ENCODE results near the gene RBM18. TPM values are rescaled to one million over a fixed set of nuclear protein-coding genes. Genes with fewer than 3 reads are reported as not detected.
A peak's percentile ranks its signal among the peaks of the same experiment; 100 is the strongest.

Gene RBM18
- total RNA-seq, 1 experiment from 2014 or later = 12.3 TPM

GRCh38 chr9:122213589-122214413 is 50.8 kb downstream of the RBM18 start:
- in situ Hi-C loops (cut with HindIII; ENCODE audit: low pct_unique_long_range_greater_than_20kb, low sequenced_read_pairs) = no loop called here
- peak; percentile 90 for DNase-seq (ENCODE audit: low read depth)

- DNase-seq (ENCODE audit: low read depth) = no peak
- in situ Hi-C loops (cut with HindIII; ENCODE audit: low pct_unique_long_range_greater_than_20kb, low sequenced_read_pairs) = no loop called here
Measured at GRCh38 chr9:122213102-122213588, 51.5 kb downstream of the RBM18 start.

GRCh38 chr9:122212473-122213004 is 52.1 kb downstream of the RBM18 start:
- no peak for DNase-seq (ENCODE audit: low read depth)
- in situ Hi-C loops (cut with HindIII; ENCODE audit: low pct_unique_long_range_greater_than_20kb, low sequenced_read_pairs) = no loop called here

- DNase-seq (ENCODE audit: low read depth) = no peak
- in situ Hi-C loops (cut with HindIII; ENCODE audit: low pct_unique_long_range_greater_than_20kb, low sequenced_read_pairs) = no loop called here
Measured at GRCh38 chr9:122209451-122209850, 55.2 kb downstream of the RBM18 start.

- in situ Hi-C loops (cut with HindIII; ENCODE audit: low pct_unique_long_range_greater_than_20kb, low sequenced_read_pairs) = no loop called here
- DNase-seq (ENCODE audit: low read depth) = no peak
Measured at GRCh38 chr9:122207096-122207495, 57.5 kb downstream of the RBM18 start.

GRCh38 chr9:122206118-122207046 is 58.3 kb downstream of the RBM18 start:
- in situ Hi-C loops (cut with HindIII; ENCODE audit: low pct_unique_long_range_greater_than_20kb, low sequenced_read_pairs) = no loop called here
- DNase-seq (ENCODE audit: low read depth) = peak; percentile 20

GRCh38 chr9:122205176-122205575 is 59.5 kb downstream of the RBM18 start:
- in situ Hi-C loops (cut with HindIII; ENCODE audit: low pct_unique_long_range_greater_than_20kb, low sequenced_read_pairs) = no loop called here
- DNase-seq (ENCODE audit: low read depth) = no peak

- in situ Hi-C loops (cut with HindIII; ENCODE audit: low pct_unique_long_range_greater_than_20kb, low sequenced_read_pairs) = no loop called here
- no peak for DNase-seq (ENCODE audit: low read depth)
Measured at GRCh38 chr9:122204491-122204890, 60.1 kb downstream of the RBM18 start.

GRCh38 chr9:122204055-122204454 is 60.6 kb downstream of the RBM18 start:
- no peak for DNase-seq (ENCODE audit: low read depth)
- in situ Hi-C loops (cut with HindIII; ENCODE audit: low pct_unique_long_range_greater_than_20kb, low sequenced_read_pairs) = no loop called here

GRCh38 chr9:122202111-122202510 is 62.5 kb downstream of the RBM18 start:
- in situ Hi-C loops (cut with HindIII; ENCODE audit: low pct_unique_long_range_greater_than_20kb, low sequenced_read_pairs) = no loop called here
- no peak for DNase-seq (ENCODE audit: low read depth)

- DNase-seq (ENCODE audit: low read depth) = no peak
- in situ Hi-C loops (cut with HindIII; ENCODE audit: low pct_unique_long_range_greater_than_20kb, low sequenced_read_pairs) = no loop called here
Measured at GRCh38 chr9:122201641-122202040, 63.0 kb downstream of the RBM18 start.

GRCh38 chr9:122200960-122201595 is 63.6 kb downstream of the RBM18 start:
- no peak for DNase-seq (ENCODE audit: low read depth)
- in situ Hi-C loops (cut with HindIII; ENCODE audit: low pct_unique_long_range_greater_than_20kb, low sequenced_read_pairs) = no loop called here

GRCh38 chr9:122197882-122198281 is 66.8 kb downstream of the RBM18 start:
- DNase-seq (ENCODE audit: low read depth) = no peak
- in situ Hi-C loops (cut with HindIII; ENCODE audit: low pct_unique_long_range_greater_than_20kb, low sequenced_read_pairs) = no loop called here

GRCh38 chr9:122197426-122197825 is 67.2 kb downstream of the RBM18 start:
- in situ Hi-C loops (cut with HindIII; ENCODE audit: low pct_unique_long_range_greater_than_20kb, low sequenced_read_pairs) = no loop called here

GRCh38 chr9:122195875-122196274 is 68.8 kb downstream of the RBM18 start:
- in situ Hi-C loops (cut with HindIII; ENCODE audit: low pct_unique_long_range_greater_than_20kb, low sequenced_read_pairs) = no loop called here
- DNase-seq (ENCODE audit: low read depth) = no peak

More at GRCh38 chr9:122197426-122197825, 67.2 kb downstream of the RBM18 start:
- DNase-seq (ENCODE audit: low read depth) = no peak

- in situ Hi-C loops (cut with HindIII; ENCODE audit: low pct_unique_long_range_greater_than_20kb, low sequenced_read_pairs) = no loop called here
- DNase-seq (ENCODE audit: low read depth) = no peak
Measured at GRCh38 chr9:122193651-122194050, 71.0 kb downstream of the RBM18 start.

- in situ Hi-C loops (cut with HindIII; ENCODE audit: low pct_unique_long_range_greater_than_20kb, low sequenced_read_pairs) = no loop called here
- no peak for DNase-seq (ENCODE audit: low read depth)
Measured at GRCh38 chr9:122192914-122193525, 71.6 kb downstream of the RBM18 start.
